GM12873 (cell line): ENCODE data around the gene NET1.

Experiments used
- TF ChIP-seq, protein P1 (sequence below): IDR thresholded peaks from 2 replicates; pipeline ENCODE4 v1.5.1; 2012; ENCODE audit warnings: low read depth, mild to moderate bottlenecking, moderate library complexity, low read length, control low read depth; ENCODE audit not compliant: insufficient read depth; ENCODE audit errors: missing control alignments

NET1 gene

DNA sequence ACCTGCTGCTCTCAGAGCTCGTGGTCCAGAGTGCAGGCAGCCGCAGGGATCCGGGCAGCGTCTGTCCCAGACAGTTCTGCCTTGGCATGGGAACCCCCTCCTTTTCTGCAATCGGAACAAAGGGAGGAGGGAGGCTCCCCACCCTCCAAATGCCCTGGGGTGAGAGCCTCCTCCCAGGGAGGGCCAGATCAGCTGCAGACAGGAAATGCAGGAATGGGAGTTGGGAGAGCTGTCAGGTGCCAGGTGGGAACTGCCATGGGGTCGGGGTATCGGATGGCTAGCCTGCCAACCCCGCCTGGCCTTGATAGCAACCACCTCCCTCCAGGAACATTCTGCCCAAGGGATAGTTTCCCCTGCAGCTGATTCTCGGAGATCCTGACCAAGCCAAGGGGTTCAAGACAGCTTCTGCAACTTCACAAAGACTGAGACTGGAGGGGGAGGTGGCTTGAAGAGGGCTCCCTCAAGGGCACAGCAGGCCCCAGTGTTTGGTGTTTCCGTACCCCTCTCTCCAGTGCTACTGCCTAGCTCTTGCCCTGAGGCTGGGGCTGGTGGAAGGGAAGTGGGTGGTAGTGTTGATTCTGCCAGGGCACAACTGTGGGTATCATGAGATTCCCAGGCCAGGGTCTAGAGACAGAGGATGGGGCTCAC lies 87.3 kb downstream of the NET1 start, which contains the start of gene CALML5:
TSS of gene CALML5 (minus strand) at position 78 of the 648 bp plus-strand sequence. CDS start 132 bp downstream, outside the sequence.
- TF ChIP-seq, protein P1, sequence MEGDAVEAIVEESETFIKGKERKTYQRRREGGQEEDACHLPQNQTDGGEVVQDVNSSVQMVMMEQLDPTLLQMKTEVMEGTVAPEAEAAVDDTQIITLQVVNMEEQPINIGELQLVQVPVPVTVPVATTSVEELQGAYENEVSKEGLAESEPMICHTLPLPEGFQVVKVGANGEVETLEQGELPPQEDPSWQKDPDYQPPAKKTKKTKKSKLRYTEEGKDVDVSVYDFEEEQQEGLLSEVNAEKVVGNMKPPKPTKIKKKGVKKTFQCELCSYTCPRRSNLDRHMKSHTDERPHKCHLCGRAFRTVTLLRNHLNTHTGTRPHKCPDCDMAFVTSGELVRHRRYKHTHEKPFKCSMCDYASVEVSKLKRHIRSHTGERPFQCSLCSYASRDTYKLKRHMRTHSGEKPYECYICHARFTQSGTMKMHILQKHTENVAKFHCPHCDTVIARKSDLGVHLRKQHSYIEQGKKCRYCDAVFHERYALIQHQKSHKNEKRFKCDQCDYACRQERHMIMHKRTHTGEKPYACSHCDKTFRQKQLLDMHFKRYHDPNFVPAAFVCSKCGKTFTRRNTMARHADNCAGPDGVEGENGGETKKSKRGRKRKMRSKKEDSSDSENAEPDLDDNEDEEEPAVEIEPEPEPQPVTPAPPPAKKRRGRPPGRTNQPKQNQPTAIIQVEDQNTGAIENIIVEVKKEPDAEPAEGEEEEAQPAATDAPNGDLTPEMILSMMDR = no peak

GRCh38 chr10:5500162-5500670 lies 87.9 kb downstream of the NET1 start:
- TF ChIP-seq, protein P1 = no peak

GRCh38 chr10:5500910-5501309 lies 88.6 kb downstream of the NET1 start:
- TF ChIP-seq, protein P1 = no peak

DNA sequence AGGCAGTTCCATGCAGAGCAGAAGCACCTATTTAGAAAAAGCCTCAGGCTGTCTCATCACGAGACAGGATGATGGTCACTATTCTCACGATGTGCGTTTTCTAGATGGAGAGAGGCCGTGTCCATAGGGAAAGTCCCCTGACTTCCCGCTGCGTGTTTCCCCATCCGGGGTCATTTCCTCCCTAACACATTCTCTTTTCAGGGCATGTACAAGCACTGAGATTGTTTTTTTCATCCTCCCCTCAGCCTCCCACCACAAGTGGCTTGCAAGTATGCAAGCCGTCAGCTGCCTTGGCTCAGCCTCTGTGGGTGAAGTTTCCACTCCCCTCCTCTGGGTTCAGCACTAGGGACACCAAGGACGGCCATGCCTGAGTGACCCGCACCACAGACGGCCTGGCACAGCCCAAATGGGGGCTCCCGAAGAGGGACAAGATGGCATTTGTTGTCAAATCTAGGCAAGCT lies 89.7 kb downstream of the NET1 start:
- TF ChIP-seq, protein P1 = no peak

- TF ChIP-seq, protein P1 = no peak
Measured at GRCh38 chr10:5502571-5503476, 90.5 kb downstream of the NET1 start.

DNA sequence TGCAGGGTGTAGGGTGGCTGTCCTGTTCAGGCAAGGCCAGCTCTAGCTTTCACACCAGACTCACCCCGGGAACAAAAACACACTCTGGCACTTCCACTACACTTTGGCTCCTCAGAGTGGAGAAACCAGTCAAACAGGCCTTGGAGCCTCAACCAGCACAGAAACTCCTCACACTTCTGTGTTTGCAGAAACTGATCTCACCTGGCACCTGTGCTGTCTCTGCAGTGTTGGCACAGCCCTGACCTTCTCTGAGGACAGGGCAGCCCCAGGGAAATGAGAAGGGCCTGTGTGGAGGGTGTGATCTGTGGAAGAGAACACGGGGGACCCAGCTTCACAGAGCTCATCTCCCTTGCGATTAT lies 91.1 kb downstream of the NET1 start:
- TF ChIP-seq, protein P1 = no peak

- TF ChIP-seq, protein P1 = no peak
Measured at GRCh38 chr10:5504146-5505072, 92.1 kb downstream of the NET1 start.
